IPS-18a (cell line): Measurements from ENCODE around the gene LEP.
A peak's percentile ranks its signal among the peaks of the same experiment; 100 is the strongest.

ENCODE experiments used
- H3K27ac ChIP-seq: one replicate; pipeline ENCODE4 v1.5.1; 2013; ENCODE audit warnings: low read length
- H3K27me3 ChIP-seq: one replicate; pipeline ENCODE4 v1.6.1; 2013; ENCODE audit warnings: mild to moderate bottlenecking, low read length; ENCODE audit not compliant: control insufficient read depth, insufficient read depth
- H3K36me3 ChIP-seq: one replicate; pipeline ENCODE4 v1.6.1; 2013; ENCODE audit warnings: low read depth, low read length; ENCODE audit not compliant: control insufficient read depth
- H3K4me1 ChIP-seq: one replicate; pipeline ENCODE4 v1.6.1; 2013; ENCODE audit warnings: low read depth, low read length; ENCODE audit not compliant: control insufficient read depth
- H3K4me3 ChIP-seq: one replicate; pipeline ENCODE4 v1.5.1; 2013; ENCODE audit warnings: low read length
- H3K9ac ChIP-seq: one replicate; pipeline ENCODE4 v1.6.1; 2013; ENCODE audit warnings: mild to moderate bottlenecking, low read length, moderate library complexity
- H3K9me3 ChIP-seq: one replicate; pipeline ENCODE4 v1.6.1; 2013; ENCODE audit warnings: low read depth, low read length; ENCODE audit not compliant: control insufficient read depth

The LEP gene

GRCh38 chr7:128266883-128267594, 26.0 kb downstream of the LEP start:
- Histone ChIP-seq H3K4me3 (peak overlapping the region; percentile 52), H3K4me1 (peaks cover 26% of the 10 kb centered on the region), H3K36me3 (no peaks in the 10 kb centered on the region), H3K9ac (peak overlapping the region; percentile 47), H3K27ac (peak overlapping the region; percentile 92), H3K27me3 (no peaks in the 10 kb centered on the region), H3K9me3 (no peaks in the 10 kb centered on the region)

- H3K9me3 ChIP-seq, result no peaks in the 10 kb centered on the region
- H3K4me3 ChIP-seq, result peak overlapping the region; percentile 52
- H3K27me3 ChIP-seq, result no peaks in the 10 kb centered on the region
- H3K4me1 ChIP-seq, result peaks cover 29% of the 10 kb centered on the region
- peak overlapping the region; percentile 92 for H3K27ac ChIP-seq
- peak overlapping the region; percentile 47 for H3K9ac ChIP-seq
- H3K36me3 ChIP-seq, result no peaks in the 10 kb centered on the region
Observed at GRCh38 chr7:128267595-128267924, 26.5 kb downstream of the LEP start.

GRCh38 chr7:128268233-128268632, 27.2 kb downstream of the LEP start:
- Histone ChIP-seq H3K27ac (no peak overlapping the region), H3K9ac (no peak overlapping the region), H3K4me3 (no peak overlapping the region), H3K4me1 (peaks cover 31% of the 10 kb centered on the region), H3K9me3 (no peaks in the 10 kb centered on the region), H3K27me3 (no peaks in the 10 kb centered on the region), H3K36me3 (no peaks in the 10 kb centered on the region)

GRCh38 chr7:128270826-128271272, 29.8 kb downstream of the LEP start:
- Histone ChIP-seq H3K9ac (no peak overlapping the region), H3K27ac (no peak overlapping the region), H3K4me1 (peaks cover 32% of the 10 kb centered on the region), H3K36me3 (no peaks in the 10 kb centered on the region), H3K4me3 (no peak overlapping the region), H3K27me3 (no peaks in the 10 kb centered on the region), H3K9me3 (no peaks in the 10 kb centered on the region)

- Histone ChIP-seq H3K9me3 (no peaks in the 10 kb centered on the region), H3K4me3 (no peak overlapping the region), H3K4me1 (peaks cover 27% of the 10 kb centered on the region), H3K9ac (no peak overlapping the region), H3K27me3 (no peaks in the 10 kb centered on the region), H3K27ac (no peak overlapping the region), H3K36me3 (no peaks in the 10 kb centered on the region)
Observed at GRCh38 chr7:128271471-128271941, 30.4 kb downstream of the LEP start.

GRCh38 chr7:128271942-128272481, 30.9 kb downstream of the LEP start:
- H3K4me1 ChIP-seq, result peaks cover 22% of the 10 kb centered on the region
- H3K36me3 ChIP-seq, result no peaks in the 10 kb centered on the region
- H3K9me3 ChIP-seq, result no peaks in the 10 kb centered on the region
- H3K9ac ChIP-seq, result no peak overlapping the region
- H3K27ac ChIP-seq, result no peak overlapping the region
- H3K27me3 ChIP-seq, result no peaks in the 10 kb centered on the region
- no peak overlapping the region for H3K4me3 ChIP-seq

- no peak overlapping the region for H3K27ac ChIP-seq
- H3K4me1 ChIP-seq, result peaks cover 11% of the 10 kb centered on the region
- H3K36me3 ChIP-seq, result no peaks in the 10 kb centered on the region
- H3K27me3 ChIP-seq, result no peaks in the 10 kb centered on the region
- no peak overlapping the region for H3K4me3 ChIP-seq
- H3K9ac ChIP-seq, result no peak overlapping the region
- H3K9me3 ChIP-seq, result no peaks in the 10 kb centered on the region
Observed at GRCh38 chr7:128274246-128274883, 33.3 kb downstream of the LEP start.

GRCh38 chr7:128274884-128275603, 34.0 kb downstream of the LEP start:
- Histone ChIP-seq H3K9ac (no peak overlapping the region), H3K4me1 (peaks cover 11% of the 10 kb centered on the region), H3K27me3 (no peaks in the 10 kb centered on the region), H3K9me3 (no peaks in the 10 kb centered on the region), H3K4me3 (no peak overlapping the region), H3K36me3 (no peaks in the 10 kb centered on the region), H3K27ac (no peak overlapping the region)

GRCh38 chr7:128275681-128276080, 34.6 kb downstream of the LEP start:
- Histone ChIP-seq H3K36me3 (no peaks in the 10 kb centered on the region), H3K27me3 (no peaks in the 10 kb centered on the region), H3K9ac (no peak overlapping the region), H3K9me3 (no peaks in the 10 kb centered on the region), H3K4me3 (no peak overlapping the region), H3K4me1 (peaks cover 11% of the 10 kb centered on the region), H3K27ac (no peak overlapping the region)

GRCh38 chr7:128278366-128278765, 37.3 kb downstream of the LEP start:
- Histone ChIP-seq H3K27me3 (no peaks in the 10 kb centered on the region), H3K9ac (no peak overlapping the region), H3K9me3 (no peaks in the 10 kb centered on the region), H3K4me1 (peaks cover 1% of the 10 kb centered on the region), H3K36me3 (no peaks in the 10 kb centered on the region), H3K27ac (no peak overlapping the region), H3K4me3 (no peak overlapping the region)

- no peak overlapping the region for H3K4me3 ChIP-seq
- no peak overlapping the region for H3K27ac ChIP-seq
- no peaks in the 10 kb centered on the region for H3K9me3 ChIP-seq
- no peaks in the 10 kb centered on the region for H3K4me1 ChIP-seq
- no peaks in the 10 kb centered on the region for H3K27me3 ChIP-seq
- H3K36me3 ChIP-seq, result no peaks in the 10 kb centered on the region
- no peak overlapping the region for H3K9ac ChIP-seq
Observed at GRCh38 chr7:128279124-128279713, 38.1 kb downstream of the LEP start.
